HEK293T (cell line): ENCODE measurements around the gene PRSS53.

Source experiments
- BHLHE40 ChIP-seq: fragments of 450-650 bp; IDR thresholded peaks from 2 replicates; pipeline ENCODE4 v1.6.1; 2016; ENCODE audit warnings: mild to moderate bottlenecking, moderate library complexity, borderline replicate concordance
- FOXA1 ChIP-seq: fragments of 450-650 bp; IDR thresholded peaks from 2 replicates; pipeline ENCODE4 v1.6.1; 2016; ENCODE audit warnings: mild to moderate bottlenecking
- HDGF ChIP-seq: fragments of 450-650 bp; IDR thresholded peaks from 2 replicates; pipeline ENCODE4 v1.6.1; 2017; ENCODE audit warnings: antibody characterized with exemption, borderline replicate concordance
- LEF1 ChIP-seq: fragments of 450-650 bp; IDR thresholded peaks from 2 replicates; pipeline ENCODE4 v1.6.1; 2017; ENCODE audit warnings: mild to moderate bottlenecking, borderline replicate concordance
- SUZ12 ChIP-seq: fragments of 450-650 bp; IDR thresholded peaks from 2 replicates; pipeline ENCODE4 v1.6.1; 2016; ENCODE audit warnings: mild to moderate bottlenecking
- ZNF384 ChIP-seq: fragments of 450-650 bp; IDR thresholded peaks from 2 replicates; pipeline ENCODE4 v1.6.1; 2016

GRCh38 chr16:31081428-31082351 lies 7.1 kb downstream of the PRSS53 start:
- TF ChIP-seq BHLHE40 (no peak), SUZ12 (no peak), LEF1 (no peak), HDGF (no peak), ZNF384 (no peak), FOXA1 (no peak)
